ENCODE data around the gene SOWAHA. TPM values are rescaled to one million over a fixed set of nuclear protein-coding genes. Genes with fewer than 3 reads are reported as not detected.

SOWAHA gene
- total and polyA plus RNA-seq, 2 donors (not counting 1 experiment from before 2014, with no cell fraction given): 0.03 to 0.17 TPM

GRCh38 chr5:132826424-132827082 is 13.5 kb downstream of the SOWAHA start:
- H3K27me3 ChIP-seq (ENCODE audit: control insufficient read depth, insufficient read depth, low read length): no peaks in the 10 kb centered on the region
- no peaks in the 10 kb centered on the region for H3K9me3 ChIP-seq (ENCODE audit: control insufficient read depth, insufficient read depth, low read depth, low read length)
- peaks cover 5% of the 10 kb centered on the region for H3K4me1 ChIP-seq (ENCODE audit: control insufficient read depth, extremely low read depth, insufficient read depth, low read length)
- H3K4me3 ChIP-seq (replicated peaks in 1 of 4; ENCODE audit: control extremely low read depth in 1 of 4, insufficient read depth in 1 of 4, low read depth in 3 of 4, low read length in 4 of 4): no peak overlapping the region
- DNase-seq (ENCODE audit: low read depth in 2 of 2): no peak
- TF ChIP-seq CTCF (conservative IDR thresholded peaks at IDR 0.05 in 1 of 2, IDR thresholded peaks at IDR 0.05 in 1 of 2; ENCODE audit: low read depth in 1 of 2, low read length in 2 of 2): no peak
- no peak for TF ChIP-seq EZH2 (IDR thresholded peaks at IDR 0.05; ENCODE audit: low read length, missing control alignments)
- H3K79me2 ChIP-seq (ENCODE audit: control insufficient read depth, insufficient read depth, low read length): no peaks in the 10 kb centered on the region
- H4K20me1 ChIP-seq (ENCODE audit: control insufficient read depth, extremely low read depth, insufficient read depth, low read length): no peaks in the 10 kb centered on the region
- no peaks in the 10 kb centered on the region for H3K36me3 ChIP-seq (ENCODE audit: control insufficient read depth, insufficient read depth, low read length)
- no peak overlapping the region for H3K27ac ChIP-seq (ENCODE audit: insufficient read depth, low read length)
- no peak overlapping the region for H3K4me2 ChIP-seq (ENCODE audit: extremely low read depth, insufficient read depth, low read length)
- no peak overlapping the region for H2AFZ ChIP-seq (ENCODE audit: low read length)
- H3K9ac ChIP-seq (ENCODE audit: insufficient read depth, low read length): no peak overlapping the region

- Histone ChIP-seq H3K9me3 (ENCODE audit: control insufficient read depth, insufficient read depth, low read depth, low read length) (no peaks in the 10 kb centered on the region), H4K20me1 (ENCODE audit: control insufficient read depth, extremely low read depth, insufficient read depth, low read length) (no peaks in the 10 kb centered on the region), H3K4me1 (ENCODE audit: control insufficient read depth, extremely low read depth, insufficient read depth, low read length) (peaks cover 3% of the 10 kb centered on the region), H3K27me3 (ENCODE audit: control insufficient read depth, insufficient read depth, low read length) (no peaks in the 10 kb centered on the region), H3K4me3 (replicated peaks in 1 of 4; ENCODE audit: control extremely low read depth in 1 of 4, insufficient read depth in 1 of 4, low read depth in 3 of 4, low read length in 4 of 4) (no peak overlapping the region), H3K4me2 (ENCODE audit: extremely low read depth, insufficient read depth, low read length) (no peak overlapping the region), H3K36me3 (ENCODE audit: control insufficient read depth, insufficient read depth, low read length) (no peaks in the 10 kb centered on the region), H2AFZ (ENCODE audit: low read length) (no peak overlapping the region), H3K9ac (ENCODE audit: insufficient read depth, low read length) (no peak overlapping the region), H3K27ac (ENCODE audit: insufficient read depth, low read length) (no peak overlapping the region), H3K79me2 (ENCODE audit: control insufficient read depth, insufficient read depth, low read length) (no peaks in the 10 kb centered on the region)
- TF ChIP-seq EZH2 (IDR thresholded peaks at IDR 0.05; ENCODE audit: low read length, missing control alignments) (no peak), CTCF (conservative IDR thresholded peaks at IDR 0.05 in 1 of 2, IDR thresholded peaks at IDR 0.05 in 1 of 2; ENCODE audit: low read depth in 1 of 2, low read length in 2 of 2) (no peak)
- no peak for DNase-seq (ENCODE audit: low read depth in 2 of 2)
Observed at GRCh38 chr5:132827943-132828673, 15.0 kb downstream of the SOWAHA start.

- TF ChIP-seq EZH2 (IDR thresholded peaks at IDR 0.05; ENCODE audit: low read length, missing control alignments): no peak
- no peak for TF ChIP-seq CTCF (conservative IDR thresholded peaks at IDR 0.05 in 1 of 2, IDR thresholded peaks at IDR 0.05 in 1 of 2; ENCODE audit: low read depth in 1 of 2, low read length in 2 of 2)
- no peaks in the 10 kb centered on the region for H4K20me1 ChIP-seq (ENCODE audit: control insufficient read depth, extremely low read depth, insufficient read depth, low read length)
Observed at GRCh38 chr5:132828846-132829494, 15.9 kb downstream of the SOWAHA start.

More at GRCh38 chr5:132828846-132829494, 15.9 kb downstream of the SOWAHA start:
- H2AFZ ChIP-seq (ENCODE audit: low read length): no peak overlapping the region
- no peak overlapping the region for H3K9ac ChIP-seq (ENCODE audit: insufficient read depth, low read length)
- peak overlapping the region; percentile 92 for H3K4me2 ChIP-seq (ENCODE audit: extremely low read depth, insufficient read depth, low read length)
- H3K4me3 ChIP-seq (replicated peaks in 1 of 4; ENCODE audit: control extremely low read depth in 1 of 4, insufficient read depth in 1 of 4, low read depth in 3 of 4, low read length in 4 of 4): peak overlapping the region in 2 of 4 experiments; percentile 67 to 69
- peaks cover 3% of the 10 kb centered on the region for H3K4me1 ChIP-seq (ENCODE audit: control insufficient read depth, extremely low read depth, insufficient read depth, low read length)
- H3K27me3 ChIP-seq (ENCODE audit: control insufficient read depth, insufficient read depth, low read length): no peaks in the 10 kb centered on the region
- H3K27ac ChIP-seq (ENCODE audit: insufficient read depth, low read length): no peak overlapping the region
- H3K9me3 ChIP-seq (ENCODE audit: control insufficient read depth, insufficient read depth, low read depth, low read length): no peaks in the 10 kb centered on the region
- H3K79me2 ChIP-seq (ENCODE audit: control insufficient read depth, insufficient read depth, low read length): no peaks in the 10 kb centered on the region
- DNase-seq (ENCODE audit: low read depth in 2 of 2): no peak
- no peaks in the 10 kb centered on the region for H3K36me3 ChIP-seq (ENCODE audit: control insufficient read depth, insufficient read depth, low read length)

Data from fibroblast of lung (primary cell).